GM10266 (cell line): ENCODE measurements around the gene NUDT17.

ENCODE experiments used
- DNase-seq: peaks from one replicate; pipeline ENCODE4 v3.0.0; 2012; ENCODE audit errors: extremely low spot score
- CTCF ChIP-seq: IDR thresholded peaks from 2 replicates; pipeline ENCODE4 v1.5.1; 2012; ENCODE audit warnings: mild to moderate bottlenecking, low read depth; ENCODE audit not compliant: control insufficient read depth, insufficient read depth; ENCODE audit errors: missing control alignments

The NUDT17 gene

GRCh38 chr1:145874646-145875045 is 29.2 kb downstream of the NUDT17 start:
- no peak for DNase-seq
- TF ChIP-seq CTCF, result no peak

GRCh38 chr1:145877923-145878486 is 32.6 kb downstream of the NUDT17 start:
- TF ChIP-seq CTCF, result no peak
- no peak for DNase-seq

GRCh38 chr1:145878724-145879123 is 33.3 kb downstream of the NUDT17 start:
- no peak for DNase-seq
- TF ChIP-seq CTCF, result no peak

GRCh38 chr1:145879775-145880174 is 34.3 kb downstream of the NUDT17 start:
- no peak for TF ChIP-seq CTCF
- DNase-seq, result no peak

- no peak for TF ChIP-seq CTCF
- no peak for DNase-seq
Measured at GRCh38 chr1:145884675-145885074, 39.2 kb downstream of the NUDT17 start.

GRCh38 chr1:145885738-145886287 is 40.4 kb downstream of the NUDT17 start, which contains the start of gene ANKRD35:
TSS of gene ANKRD35 (minus strand) at chr1:145885866. CDS start at chr1:145885758, 108 bp downstream.
- DNase-seq, result peak; percentile 91
- no peak for TF ChIP-seq CTCF

GRCh38 chr1:145886390-145886789 is 41.0 kb downstream of the NUDT17 start:
- TF ChIP-seq CTCF, result no peak
- no peak for DNase-seq
